ENCODE data around the gene REV1.

GRCh38 chr2:99476629-99477028 is 13.2 kb downstream of the REV1 start:
- TF ChIP-seq RARB (CRISPR knock-in tag; IDR thresholded peaks at IDR 0.05), result no peak
- no peak for TF ChIP-seq ZNF8 (CRISPR knock-in tag; IDR thresholded peaks at IDR 0.05)
- TF ChIP-seq ZFP3 (CRISPR knock-in tag; IDR thresholded peaks at IDR 0.05), result no peak
- no peak for TF ChIP-seq TOX (CRISPR knock-in tag; IDR thresholded peaks at IDR 0.05; ENCODE audit: borderline replicate concordance)
- no peak for TF ChIP-seq TCF4 (CRISPR knock-in tag; IDR thresholded peaks at IDR 0.05; ENCODE audit: borderline replicate concordance)
- TF ChIP-seq CREB5 (CRISPR knock-in tag; IDR thresholded peaks at IDR 0.05; ENCODE audit: low read depth), result no peak
- no peak for TF ChIP-seq ARNTL (CRISPR knock-in tag; IDR thresholded peaks at IDR 0.05; ENCODE audit: borderline replicate concordance, low read depth)
